Measurements from ENCODE around the gene MOB3C.

The MOB3C gene

GRCh38 chr1:46639547-46639946 is 22.9 kb upstream of the MOB3C start:
- in situ Hi-C loops (cut with MboI; ENCODE audit: low sequenced_read_pairs), result no loop called here

GRCh38 chr1:46638921-46639320 is 22.3 kb upstream of the MOB3C start:
- in situ Hi-C loops (cut with MboI; ENCODE audit: low sequenced_read_pairs), result no loop called here

GRCh38 chr1:46637444-46638083 is 21.0 kb upstream of the MOB3C start:
- in situ Hi-C loops (cut with MboI; ENCODE audit: low sequenced_read_pairs), result no loop called here

- in situ Hi-C loops (cut with MboI; ENCODE audit: low sequenced_read_pairs), result no loop called here
Observed at GRCh38 chr1:46635205-46635604, 18.6 kb upstream of the MOB3C start.

- in situ Hi-C loops (cut with MboI; ENCODE audit: low sequenced_read_pairs), result no loop called here
Observed at GRCh38 chr1:46630719-46631118, 14.1 kb upstream of the MOB3C start.

- in situ Hi-C loops (cut with MboI; ENCODE audit: low sequenced_read_pairs), result no loop called here
Observed at GRCh38 chr1:46623743-46624644, 7.4 kb upstream of the MOB3C start.

GRCh38 chr1:46622344-46622743 is 5.7 kb upstream of the MOB3C start:
- in situ Hi-C loops (cut with MboI; ENCODE audit: low sequenced_read_pairs), result no loop called here

GRCh38 chr1:46621930-46622329 is 5.3 kb upstream of the MOB3C start:
- in situ Hi-C loops (cut with MboI; ENCODE audit: low sequenced_read_pairs), result no loop called here

GRCh38 chr1:46619656-46620258 is 3.1 kb upstream of the MOB3C start:
- in situ Hi-C loops (cut with MboI; ENCODE audit: low sequenced_read_pairs), result no loop called here

GRCh38 chr1:46618754-46619415 is 2.3 kb upstream of the MOB3C start:
- in situ Hi-C loops (cut with MboI; ENCODE audit: low sequenced_read_pairs), result no loop called here

GRCh38 chr1:46617833-46618232 is 1.2 kb upstream of the MOB3C start:
- in situ Hi-C loops (cut with MboI; ENCODE audit: low sequenced_read_pairs), result no loop called here

- in situ Hi-C loops (cut with MboI; ENCODE audit: low sequenced_read_pairs), result no loop called here
Observed at GRCh38 chr1:46617108-46617800, 643 bp upstream of the MOB3C start.

GRCh38 chr1:46615735-46616134 is 876 bp downstream of the MOB3C start:
- in situ Hi-C loops (cut with MboI; ENCODE audit: low sequenced_read_pairs), result no loop called here

GRCh38 chr1:46615088-46615487 is 1.5 kb downstream of the MOB3C start:
- in situ Hi-C loops (cut with MboI; ENCODE audit: low sequenced_read_pairs), result no loop called here

GRCh38 chr1:46614604-46614984 is 2.0 kb downstream of the MOB3C start:
- in situ Hi-C loops (cut with MboI; ENCODE audit: low sequenced_read_pairs), result no loop called here

GRCh38 chr1:46613661-46614603 is 2.7 kb downstream of the MOB3C start:
- in situ Hi-C loops (cut with MboI; ENCODE audit: low sequenced_read_pairs), result no loop called here

- in situ Hi-C loops (cut with MboI; ENCODE audit: low sequenced_read_pairs), result no loop called here
Observed at GRCh38 chr1:46612937-46613660, 3.5 kb downstream of the MOB3C start.

- in situ Hi-C loops (cut with MboI; ENCODE audit: low sequenced_read_pairs), result no loop called here
Observed at GRCh38 chr1:46611691-46612221, 4.9 kb downstream of the MOB3C start.
